SK-N-SH (cell line): ENCODE data around the gene GIT2. TPM values are rescaled to one million over a fixed set of nuclear protein-coding genes. Genes with fewer than 3 reads are reported as not detected.

Source experiments
- CTCF ChIA-PET: fragments of 300-600, 350-600 bp; formaldehyde crosslinking; extraction: SDS; loops from one replicate; lab custom pipeline; 2021; lab: Yijun Ruan, JAX
- POLR2A ChIA-PET: fragments of 350-600 bp; sonication (Branson Sonifier 250); formaldehyde crosslinking; extraction: SDS; loops from one replicate; lab custom pipeline; 2020; ENCODE audit warnings: antibody characterized with exemption, inconsistent platforms; lab: Yijun Ruan, JAX
- DNase-seq: peaks from one replicate; pipeline ENCODE4 v3.0.0; 2012
- H2AFZ ChIP-seq: fragments of 200-600 bp; sonication (generic); 2 replicates; pipeline ENCODE4 v1.8.1; 2016; ENCODE audit warnings: antibody characterized with exemption, mild to moderate bottlenecking, low read depth
- H3F3A ChIP-seq: fragments of 200-600 bp; sonication (generic); replicated peaks from 2 replicates; pipeline ENCODE3; 2016; ENCODE audit warnings: antibody characterized with exemption, mild to moderate bottlenecking; ENCODE audit not compliant: insufficient read depth
- H3K27ac ChIP-seq, 2 experiments: fragments of 200-500 bp in 1 of 2; fragments of 200-600 bp in 1 of 2; sonication (Bioruptor generic) in 1 of 2; sonication (generic), shearing (Covaris generic) in 1 of 2; 2 replicates each; pipeline versions ENCODE4 v1.5.1 to v1.6.1; 2014 to 2016; ENCODE audit warnings: low read depth in 2 of 2, inconsistent platforms in 1 of 2, low read length in 1 of 2, mild to moderate bottlenecking in 1 of 2, mixed read lengths in 1 of 2
- H3K27me3 ChIP-seq: fragments of 200-600 bp; sonication (generic), shearing (Covaris generic); 2 replicates; pipeline ENCODE4 v1.6.1; 2016; ENCODE audit warnings: mixed run types; ENCODE audit not compliant: insufficient read depth
- H3K36me3 ChIP-seq, 2 experiments: fragments of 200-500 bp in 1 of 2; fragments of 200-600 bp in 1 of 2; sonication (Bioruptor generic) in 1 of 2; sonication (generic) in 1 of 2; replicated peaks in 1 of 2; 2 replicates each; pipeline versions ENCODE3 to v1.5.1; 2014 to 2016; ENCODE audit warnings: low read length in 1 of 2, mild to moderate bottlenecking in 1 of 2; ENCODE audit not compliant: insufficient read depth in 2 of 2, control insufficient read depth in 1 of 2
- H3K4me1 ChIP-seq, 2 experiments: fragments of 200-500 bp in 1 of 2; fragments of 200-600 bp in 1 of 2; sonication (Bioruptor generic) in 1 of 2; sonication (generic), shearing (Covaris generic) in 1 of 2; 2 replicates each; pipeline versions ENCODE4 v1.5.1 to v1.6.1; 2014 to 2016; ENCODE audit warnings: low read depth in 1 of 2, low read length in 1 of 2, mixed run types in 1 of 2; ENCODE audit not compliant: insufficient read depth in 2 of 2, control insufficient read depth in 1 of 2
- H3K4me2 ChIP-seq: fragments of 200-600 bp; sonication (generic), shearing (Covaris generic); 2 replicates; pipeline ENCODE4 v1.6.1; 2017; ENCODE audit warnings: mixed run types
- H3K4me3 ChIP-seq, 2 experiments: fragments of 200-500 bp in 1 of 2; fragments of 200-600 bp in 1 of 2; sonication (Bioruptor generic) in 1 of 2; sonication (generic), shearing (Covaris generic) in 1 of 2; 2 replicates each; pipeline versions ENCODE4 v1.5.1 to v1.8.1; 2014 to 2016; ENCODE audit warnings: low read depth in 2 of 2, inconsistent platforms in 1 of 2, low read length in 1 of 2, mild to moderate bottlenecking in 1 of 2, mixed read lengths in 1 of 2, moderate library complexity in 1 of 2
- H3K79me2 ChIP-seq: fragments of 200-600 bp; sonication (generic); 2 replicates; pipeline ENCODE4 v1.8.1; 2017; ENCODE audit warnings: mild to moderate bottlenecking; ENCODE audit not compliant: insufficient read depth
- H3K9ac ChIP-seq: fragments of 200-600 bp; sonication (generic); 2 replicates; pipeline ENCODE4 v1.6.1; 2017; ENCODE audit warnings: mixed run types
- H3K9me2 ChIP-seq: fragments of 200-600 bp; sonication (generic); 2 replicates; pipeline ENCODE4 v1.6.1; 2017; ENCODE audit warnings: mixed run types
- H3K9me3 ChIP-seq: fragments of 200-600 bp; sonication (generic); 2 replicates; pipeline ENCODE4 v1.6.1; 2017; ENCODE audit warnings: mixed run types, mild to moderate bottlenecking, moderate library complexity
- H4K20me1 ChIP-seq: fragments of 200-600 bp; sonication (generic); 2 replicates; pipeline ENCODE4 v1.6.1; 2017; ENCODE audit warnings: mild to moderate bottlenecking, mixed run types; ENCODE audit not compliant: insufficient read depth
- ELF1 ChIP-seq: IDR thresholded peaks from 2 replicates; pipeline ENCODE4 v1.4.0; 2012
- EP300 ChIP-seq, 2 experiments: IDR thresholded peaks; 2 replicates each; pipeline versions ENCODE4 v1.4.0 to v1.6.1; 2012; ENCODE audit warnings: borderline replicate concordance in 1 of 2, low read depth in 1 of 2, low read length in 1 of 2
- FOXJ3 ChIP-seq: sonication (generic); formaldehyde crosslinking; IDR thresholded peaks from 2 replicates; pipeline ENCODE4 v1.5.1; 2020; ENCODE audit warnings: mild to moderate bottlenecking, missing genetic modification reagents
- IRF3 ChIP-seq: fragments of 150-350 bp; IDR thresholded peaks from 2 replicates; pipeline ENCODE4 v1.6.1; 2016; ENCODE audit warnings: mild to moderate bottlenecking, low read depth, low read length
- MXI1 ChIP-seq: IDR thresholded peaks from 2 replicates; pipeline ENCODE4 v1.6.1; 2012; ENCODE audit warnings: mild to moderate bottlenecking, low read depth, low read length, improper control_type of control experiment
- NRF1 ChIP-seq: IDR thresholded peaks from 2 replicates; pipeline ENCODE4 v1.6.1; 2012; ENCODE audit warnings: low read depth, mild to moderate bottlenecking, low read length
- RAD21 ChIP-seq: IDR thresholded peaks from 2 replicates; pipeline ENCODE4 v1.6.1; 2012; ENCODE audit warnings: mild to moderate bottlenecking, low read length
- RCOR1 ChIP-seq: fragments of 150-350 bp; IDR thresholded peaks from 2 replicates; pipeline ENCODE4 v1.6.1; 2017; ENCODE audit warnings: antibody characterized with exemption, low read length
- RFX5 ChIP-seq: IDR thresholded peaks from 2 replicates; pipeline ENCODE4 v1.6.1; 2012; ENCODE audit warnings: mild to moderate bottlenecking, improper control_type of control experiment, low read length
- RXRA ChIP-seq: IDR thresholded peaks from 2 replicates; pipeline ENCODE4 v1.4.0; 2012; ENCODE audit warnings: low read depth, mild to moderate bottlenecking, borderline replicate concordance
- TEAD4 ChIP-seq: IDR thresholded peaks from 2 replicates; pipeline ENCODE4 v1.4.0; 2012; ENCODE audit warnings: mild to moderate bottlenecking, borderline replicate concordance; ENCODE audit not compliant: insufficient read depth
- USF1 ChIP-seq: IDR thresholded peaks from 2 replicates; pipeline ENCODE4 v1.4.0; 2012; ENCODE audit warnings: low read depth, borderline replicate concordance
- ZBTB33 ChIP-seq: IDR thresholded peaks from 2 replicates; pipeline ENCODE4 v1.4.0; 2012; ENCODE audit warnings: low read depth, borderline replicate concordance
- WGBS: methylation state at CpG from one replicate; pipeline ENCODE4 v1.1.6; 2017; ENCODE audit warnings: low lambda C conversion rate; 5-methylcytosine and 5-hydroxymethylcytosine counted together
- polyA plus RNA-seq, 3 experiments: library from polyadenylated mRNA; depleted of rRNA; stranded (reverse); fragments of >200 nt; gene quantifications; 2 replicates each; pipeline ENCODE4 v1.2.3, GENCODE V29; 2012
- TF ChIP-seq, protein P1 (sequence below): fragments of 200-600 bp; sonication (generic); IDR thresholded peaks from 2 replicates; pipeline ENCODE4 v1.6.1; 2017; ENCODE audit warnings: antibody characterized with exemption, mild to moderate bottlenecking, moderate library complexity
- TF ChIP-seq, protein P2 (sequence below): IDR thresholded peaks from 2 replicates; pipeline ENCODE4 v1.4.0; 2012; ENCODE audit warnings: low read depth

GIT2 gene
- polyA plus RNA-seq, 1 of the 3 experiments (the other 2 are of a cell fraction) = 21.2 TPM

- no peak overlapping the region for H2AFZ ChIP-seq
- no peak for TF ChIP-seq TEAD4
- TF ChIP-seq, protein P1, sequence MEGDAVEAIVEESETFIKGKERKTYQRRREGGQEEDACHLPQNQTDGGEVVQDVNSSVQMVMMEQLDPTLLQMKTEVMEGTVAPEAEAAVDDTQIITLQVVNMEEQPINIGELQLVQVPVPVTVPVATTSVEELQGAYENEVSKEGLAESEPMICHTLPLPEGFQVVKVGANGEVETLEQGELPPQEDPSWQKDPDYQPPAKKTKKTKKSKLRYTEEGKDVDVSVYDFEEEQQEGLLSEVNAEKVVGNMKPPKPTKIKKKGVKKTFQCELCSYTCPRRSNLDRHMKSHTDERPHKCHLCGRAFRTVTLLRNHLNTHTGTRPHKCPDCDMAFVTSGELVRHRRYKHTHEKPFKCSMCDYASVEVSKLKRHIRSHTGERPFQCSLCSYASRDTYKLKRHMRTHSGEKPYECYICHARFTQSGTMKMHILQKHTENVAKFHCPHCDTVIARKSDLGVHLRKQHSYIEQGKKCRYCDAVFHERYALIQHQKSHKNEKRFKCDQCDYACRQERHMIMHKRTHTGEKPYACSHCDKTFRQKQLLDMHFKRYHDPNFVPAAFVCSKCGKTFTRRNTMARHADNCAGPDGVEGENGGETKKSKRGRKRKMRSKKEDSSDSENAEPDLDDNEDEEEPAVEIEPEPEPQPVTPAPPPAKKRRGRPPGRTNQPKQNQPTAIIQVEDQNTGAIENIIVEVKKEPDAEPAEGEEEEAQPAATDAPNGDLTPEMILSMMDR = no peak
- TF ChIP-seq RCOR1 = no peak
- no peak for TF ChIP-seq IRF3
- TF ChIP-seq RXRA = no peak
- TF ChIP-seq ZBTB33 = no peak
- no peak for TF ChIP-seq ELF1
- TF ChIP-seq EP300 (IDR thresholded peaks at IDR 0.05; ENCODE audit: borderline replicate concordance in 1 of 2, low read depth in 1 of 2, low read length in 1 of 2) = no peak
- no peak for TF ChIP-seq MXI1
- no peak for TF ChIP-seq USF1
- TF ChIP-seq RAD21 = no peak
- TF ChIP-seq, protein P2, sequence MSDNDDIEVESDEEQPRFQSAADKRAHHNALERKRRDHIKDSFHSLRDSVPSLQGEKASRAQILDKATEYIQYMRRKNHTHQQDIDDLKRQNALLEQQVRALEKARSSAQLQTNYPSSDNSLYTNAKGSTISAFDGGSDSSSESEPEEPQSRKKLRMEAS = no peak
- TF ChIP-seq RFX5 = no peak
- TF ChIP-seq FOXJ3 (CRISPR knock-in tag) = no peak
- no peak for TF ChIP-seq NRF1
- DNase-seq = no peak
- H3K27ac ChIP-seq = no peak overlapping the region
- no peaks in the 10 kb centered on the region for H3K9me2 ChIP-seq
- H3K36me3 ChIP-seq = peaks cover 39 to 56% of the 10 kb centered on the region in 2 experiments
- 93% methylated on average over 14 of the region's 14 CpGs for WGBS
- H3K9me3 ChIP-seq = no peaks in the 10 kb centered on the region
- no peak overlapping the region for H3K9ac ChIP-seq
- POLR2A ChIA-PET = no interaction called here
- H3K4me1 ChIP-seq = no peaks in the 10 kb centered on the region
- H3K79me2 ChIP-seq = no peaks in the 10 kb centered on the region
- H3K27me3 ChIP-seq = no peaks in the 10 kb centered on the region
- H3F3A ChIP-seq = peaks cover 3% of the 10 kb centered on the region
- no peaks in the 10 kb centered on the region for H4K20me1 ChIP-seq
- CTCF ChIA-PET = interaction anchor here (1.1 to 1.5 kb wide), 3 partner anchors 10 to 108 kb away, joined by 3 to 4 read pairs (median 3); no protein-coding TSS in a partner anchor
- H3K4me2 ChIP-seq = no peak overlapping the region
- H3K4me3 ChIP-seq = no peak overlapping the region
Measured at GRCh38 chr12:109961201-109961600, 35.0 kb downstream of the GIT2 start.
